ENCODE data around the gene MYRFL.

- TF ChIP-seq, protein P1, sequence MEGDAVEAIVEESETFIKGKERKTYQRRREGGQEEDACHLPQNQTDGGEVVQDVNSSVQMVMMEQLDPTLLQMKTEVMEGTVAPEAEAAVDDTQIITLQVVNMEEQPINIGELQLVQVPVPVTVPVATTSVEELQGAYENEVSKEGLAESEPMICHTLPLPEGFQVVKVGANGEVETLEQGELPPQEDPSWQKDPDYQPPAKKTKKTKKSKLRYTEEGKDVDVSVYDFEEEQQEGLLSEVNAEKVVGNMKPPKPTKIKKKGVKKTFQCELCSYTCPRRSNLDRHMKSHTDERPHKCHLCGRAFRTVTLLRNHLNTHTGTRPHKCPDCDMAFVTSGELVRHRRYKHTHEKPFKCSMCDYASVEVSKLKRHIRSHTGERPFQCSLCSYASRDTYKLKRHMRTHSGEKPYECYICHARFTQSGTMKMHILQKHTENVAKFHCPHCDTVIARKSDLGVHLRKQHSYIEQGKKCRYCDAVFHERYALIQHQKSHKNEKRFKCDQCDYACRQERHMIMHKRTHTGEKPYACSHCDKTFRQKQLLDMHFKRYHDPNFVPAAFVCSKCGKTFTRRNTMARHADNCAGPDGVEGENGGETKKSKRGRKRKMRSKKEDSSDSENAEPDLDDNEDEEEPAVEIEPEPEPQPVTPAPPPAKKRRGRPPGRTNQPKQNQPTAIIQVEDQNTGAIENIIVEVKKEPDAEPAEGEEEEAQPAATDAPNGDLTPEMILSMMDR (IDR thresholded peaks at IDR 0.05), result no peak
- TF ChIP-seq POLR2A (IDR thresholded peaks at IDR 0.05), result no peak
- TF ChIP-seq POLR2AphosphoS5 (IDR thresholded peaks at IDR 0.05), result no peak
- no peak for TF ChIP-seq EP300 (IDR thresholded peaks at IDR 0.05)
Measured at GRCh38 chr12:69822201-69822860, 2.7 kb upstream of the MYRFL start.

Data from gastroesophageal sphincter (tissue), 3 donors.